ENCODE measurements around the gene TUBA4A. TPM values are rescaled to one million over a fixed set of nuclear protein-coding genes. Genes with fewer than 3 reads are reported as not detected.

Gene TUBA4A
- total and polyA plus RNA-seq, 10 of the 15 experiments (the other 5 are each of a cell fraction or from before 2014, with no cell fraction given) = 58.2 to 325 (median 134) TPM

DNA sequence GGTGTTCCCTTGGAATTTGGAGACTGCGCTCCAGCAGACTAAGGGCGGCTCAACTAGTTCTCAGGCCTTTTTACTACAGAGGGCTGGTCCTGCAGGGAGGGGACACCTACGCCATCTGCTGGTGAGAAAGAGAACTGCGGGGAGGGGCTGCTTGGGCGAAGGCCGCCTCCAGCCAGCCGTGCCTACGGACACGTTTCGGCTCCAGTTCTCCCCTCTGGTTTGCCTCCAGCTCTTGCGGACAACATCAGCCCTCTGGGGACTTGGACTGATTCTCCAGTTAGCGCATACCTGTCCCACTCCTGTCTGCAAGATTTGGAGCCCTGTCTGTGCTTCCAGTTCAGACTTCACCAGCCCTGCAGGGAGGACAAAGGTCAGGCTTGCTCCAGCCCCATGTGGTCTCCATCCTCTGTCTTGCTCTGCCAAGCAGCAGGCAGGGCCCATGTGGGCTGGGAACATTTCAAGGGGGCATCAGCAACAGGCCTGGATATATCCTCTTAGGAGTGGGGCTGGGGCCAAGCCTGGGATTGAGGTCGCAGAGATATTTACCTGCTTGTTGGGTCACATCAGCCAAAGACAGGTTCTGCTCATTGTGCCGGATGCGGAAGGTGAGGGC is 45.1 kb upstream of the TUBA4A start (continued):
- TF ChIP-seq BHLHE40 (IDR thresholded peaks at IDR 0.05; ENCODE audit: borderline replicate concordance in 1 of 2, low read depth in 2 of 2, low read length in 1 of 2) (peak in 1 of 2 experiments; percentile 48; a peak in 1 of 4 replicates), SP1 (IDR thresholded peaks at IDR 0.05; ENCODE audit: low read depth, low read length) (peak; percentile 33), JUND (IDR thresholded peaks at IDR 0.05; ENCODE audit: low read depth, low read length) (no peak), RAD21 (IDR thresholded peaks at IDR 0.05; ENCODE audit: insufficient read depth, low read depth, low read length) (peak; percentile 76), EGR1 (IDR thresholded peaks at IDR 0.05; ENCODE audit: borderline replicate concordance in 1 of 2, low read depth in 2 of 2, low read length in 2 of 2) (no peak), ZNF274 (IDR thresholded peaks at IDR 0.05; ENCODE audit: insufficient read depth, insufficient read length) (no peak), POU2F2 (IDR thresholded peaks at IDR 0.05; ENCODE audit: borderline replicate concordance, low read depth, low read length) (peak; percentile 22; the same call in 1 of the 3 replicates), KDM1A (IDR thresholded peaks at IDR 0.05; ENCODE audit: borderline replicate concordance) (no peak), ZBED1 (IDR thresholded peaks at IDR 0.05; ENCODE audit: borderline replicate concordance) (no peak), EZH2 (IDR thresholded peaks at IDR 0.05; ENCODE audit: borderline replicate concordance, control insufficient read depth, low read depth, low read length) (no peak), SMARCA5 (IDR thresholded peaks at IDR 0.05) (peak; percentile 14; the same call in 1 of the 2 replicates), YY1 (IDR thresholded peaks at IDR 0.05; ENCODE audit: low read depth, low read length) (peak; percentile 76), ZNF207 (IDR thresholded peaks at IDR 0.05; ENCODE audit: borderline replicate concordance) (peak; percentile 22; the same call in 1 of the 2 replicates)
- TF ChIP-seq, protein P1, sequence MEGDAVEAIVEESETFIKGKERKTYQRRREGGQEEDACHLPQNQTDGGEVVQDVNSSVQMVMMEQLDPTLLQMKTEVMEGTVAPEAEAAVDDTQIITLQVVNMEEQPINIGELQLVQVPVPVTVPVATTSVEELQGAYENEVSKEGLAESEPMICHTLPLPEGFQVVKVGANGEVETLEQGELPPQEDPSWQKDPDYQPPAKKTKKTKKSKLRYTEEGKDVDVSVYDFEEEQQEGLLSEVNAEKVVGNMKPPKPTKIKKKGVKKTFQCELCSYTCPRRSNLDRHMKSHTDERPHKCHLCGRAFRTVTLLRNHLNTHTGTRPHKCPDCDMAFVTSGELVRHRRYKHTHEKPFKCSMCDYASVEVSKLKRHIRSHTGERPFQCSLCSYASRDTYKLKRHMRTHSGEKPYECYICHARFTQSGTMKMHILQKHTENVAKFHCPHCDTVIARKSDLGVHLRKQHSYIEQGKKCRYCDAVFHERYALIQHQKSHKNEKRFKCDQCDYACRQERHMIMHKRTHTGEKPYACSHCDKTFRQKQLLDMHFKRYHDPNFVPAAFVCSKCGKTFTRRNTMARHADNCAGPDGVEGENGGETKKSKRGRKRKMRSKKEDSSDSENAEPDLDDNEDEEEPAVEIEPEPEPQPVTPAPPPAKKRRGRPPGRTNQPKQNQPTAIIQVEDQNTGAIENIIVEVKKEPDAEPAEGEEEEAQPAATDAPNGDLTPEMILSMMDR (IDR thresholded peaks at IDR 0.05 in 2 of 3, conservative IDR thresholded peaks at IDR 0.05 in 1 of 3; ENCODE audit: control insufficient read depth in 2 of 3, extremely low read depth in 1 of 3, insufficient read depth in 1 of 3, low read depth in 3 of 3, low read length in 3 of 3) = peak; percentile 98 to 99 (median 99); a peak in 5 of 6 replicates
- TF ChIP-seq, protein P2, sequence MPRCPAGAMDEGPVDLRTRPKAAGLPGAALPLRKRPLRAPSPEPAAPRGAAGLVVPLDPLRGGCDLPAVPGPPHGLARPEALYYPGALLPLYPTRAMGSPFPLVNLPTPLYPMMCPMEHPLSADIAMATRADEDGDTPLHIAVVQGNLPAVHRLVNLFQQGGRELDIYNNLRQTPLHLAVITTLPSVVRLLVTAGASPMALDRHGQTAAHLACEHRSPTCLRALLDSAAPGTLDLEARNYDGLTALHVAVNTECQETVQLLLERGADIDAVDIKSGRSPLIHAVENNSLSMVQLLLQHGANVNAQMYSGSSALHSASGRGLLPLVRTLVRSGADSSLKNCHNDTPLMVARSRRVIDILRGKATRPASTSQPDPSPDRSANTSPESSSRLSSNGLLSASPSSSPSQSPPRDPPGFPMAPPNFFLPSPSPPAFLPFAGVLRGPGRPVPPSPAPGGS (IDR thresholded peaks at IDR 0.05; ENCODE audit: borderline replicate concordance, insufficient read depth, low read depth, low read length, poor library complexity, severe bottlenecking) = no peak
- TF ChIP-seq, protein P3, sequence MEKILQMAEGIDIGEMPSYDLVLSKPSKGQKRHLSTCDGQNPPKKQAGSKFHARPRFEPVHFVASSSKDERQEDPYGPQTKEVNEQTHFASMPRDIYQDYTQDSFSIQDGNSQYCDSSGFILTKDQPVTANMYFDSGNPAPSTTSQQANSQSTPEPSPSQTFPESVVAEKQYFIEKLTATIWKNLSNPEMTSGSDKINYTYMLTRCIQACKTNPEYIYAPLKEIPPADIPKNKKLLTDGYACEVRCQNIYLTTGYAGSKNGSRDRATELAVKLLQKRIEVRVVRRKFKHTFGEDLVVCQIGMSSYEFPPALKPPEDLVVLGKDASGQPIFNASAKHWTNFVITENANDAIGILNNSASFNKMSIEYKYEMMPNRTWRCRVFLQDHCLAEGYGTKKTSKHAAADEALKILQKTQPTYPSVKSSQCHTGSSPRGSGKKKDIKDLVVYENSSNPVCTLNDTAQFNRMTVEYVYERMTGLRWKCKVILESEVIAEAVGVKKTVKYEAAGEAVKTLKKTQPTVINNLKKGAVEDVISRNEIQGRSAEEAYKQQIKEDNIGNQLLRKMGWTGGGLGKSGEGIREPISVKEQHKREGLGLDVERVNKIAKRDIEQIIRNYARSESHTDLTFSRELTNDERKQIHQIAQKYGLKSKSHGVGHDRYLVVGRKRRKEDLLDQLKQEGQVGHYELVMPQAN (conservative IDR thresholded peaks at IDR 0.05) = no peak

Data from GM12878 (cell line).